Mucosa of gallbladder (tissue), 1 donor: ENCODE results near the gene ST6GALNAC6. TPM values are rescaled to one million over a fixed set of nuclear protein-coding genes. Genes with fewer than 3 reads are reported as not detected.

Experiments used
- DNase-seq: peaks from one replicate; pipeline ENCODE4 v3.0.0-alpha.2; 2020; ENCODE audit warnings: low spot score
- total RNA-seq: library from RNA; stranded (reverse); gene quantifications from one replicate; pipeline ENCODE4 v1.2.1, GENCODE V29; 2021
- donor health status: DM: no; HTN: no; CAD: no.

ST6GALNAC6 gene
- total RNA-seq, 1 donor from 2014 or later = 67.0 TPM

DNA sequence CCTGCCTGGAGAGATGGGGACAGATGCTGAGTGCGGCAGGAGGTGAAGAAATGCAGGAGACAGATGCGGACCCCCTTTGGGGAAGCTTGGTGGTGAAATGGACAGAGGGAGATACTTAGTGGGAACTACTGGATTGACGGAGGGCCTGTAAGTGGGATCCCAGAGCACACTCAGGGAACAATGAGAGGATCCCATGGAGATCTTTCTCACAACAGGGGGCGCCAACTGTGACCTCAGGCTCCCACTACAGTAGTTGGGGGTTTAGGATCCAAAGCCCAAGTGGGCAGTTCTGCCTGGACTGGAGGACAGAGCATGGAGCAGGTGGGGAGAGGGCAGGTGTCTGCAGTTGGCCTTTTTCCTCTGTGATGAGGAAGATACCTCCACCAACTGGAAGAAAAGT lies 34.8 kb upstream of the ST6GALNAC6 start:
- no peak for DNase-seq

DNA sequence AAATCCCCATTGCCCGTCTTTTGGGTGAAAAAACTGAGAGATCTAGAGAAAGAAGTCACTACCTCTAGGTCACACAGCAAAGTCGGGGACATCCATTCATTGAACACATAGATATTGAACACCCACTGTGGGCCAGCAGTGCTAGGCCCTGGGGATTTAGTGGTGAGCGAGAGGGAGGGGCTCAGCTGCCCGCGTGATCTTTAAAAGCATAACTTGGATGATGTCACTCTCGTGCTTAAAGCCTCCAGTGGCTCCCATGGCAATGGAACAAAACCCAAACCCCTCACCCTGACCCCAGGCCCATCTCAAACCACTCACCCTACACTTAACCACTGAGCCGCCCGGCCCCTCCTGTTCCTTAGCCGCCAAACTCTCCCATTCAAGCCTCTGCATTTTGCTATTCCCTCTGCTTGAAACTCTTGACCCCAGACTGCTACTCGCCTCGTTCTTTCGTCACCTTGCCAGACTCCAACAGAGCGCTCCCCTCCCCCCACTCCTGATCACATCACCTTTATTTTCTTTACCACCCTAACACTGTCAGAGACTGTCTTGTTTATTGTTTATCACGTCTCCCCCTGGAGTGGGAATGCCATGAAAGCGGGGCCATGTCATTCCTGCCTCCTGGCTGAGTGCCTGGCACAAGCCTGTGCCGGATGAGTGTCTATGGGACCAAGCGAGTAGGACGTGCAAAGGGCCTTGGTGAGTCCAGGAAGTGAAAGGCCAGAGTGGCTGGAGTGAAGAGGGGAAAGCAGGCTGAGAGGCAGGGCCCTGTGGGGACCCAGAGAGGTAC lies 31.9 kb upstream of the ST6GALNAC6 start:
- no peak for DNase-seq

GRCh38 chr9:127930231-127931091 lies 31.1 kb upstream of the ST6GALNAC6 start, which contains the start of gene PIP5KL1:
PIP5KL1 (minus strand) TSS chr9:127930777; CDS start chr9:127930752, 25 bp downstream.
- peak; percentile 77 for DNase-seq

DNA sequence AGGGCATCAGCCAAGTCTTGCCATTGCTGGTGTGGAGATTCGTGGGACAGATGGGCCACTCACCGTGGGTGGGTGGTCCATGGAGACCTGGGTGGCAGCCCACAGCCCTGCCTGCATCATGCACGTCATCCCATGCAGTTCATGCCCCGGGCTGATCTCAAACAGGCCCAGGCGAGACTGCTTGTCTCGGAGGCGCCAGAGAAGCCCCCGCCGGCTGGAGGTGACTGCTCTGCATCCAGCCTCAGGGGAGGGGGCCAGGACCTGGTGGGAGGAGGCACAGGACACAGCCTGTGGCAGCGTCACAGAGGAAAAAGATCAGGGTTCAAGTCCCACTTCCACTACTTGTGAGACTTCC lies 30.2 kb upstream of the ST6GALNAC6 start:
- DNase-seq = no peak

GRCh38 chr9:127928676-127929624 lies 29.5 kb upstream of the ST6GALNAC6 start:
- no peak for DNase-seq

DNA sequence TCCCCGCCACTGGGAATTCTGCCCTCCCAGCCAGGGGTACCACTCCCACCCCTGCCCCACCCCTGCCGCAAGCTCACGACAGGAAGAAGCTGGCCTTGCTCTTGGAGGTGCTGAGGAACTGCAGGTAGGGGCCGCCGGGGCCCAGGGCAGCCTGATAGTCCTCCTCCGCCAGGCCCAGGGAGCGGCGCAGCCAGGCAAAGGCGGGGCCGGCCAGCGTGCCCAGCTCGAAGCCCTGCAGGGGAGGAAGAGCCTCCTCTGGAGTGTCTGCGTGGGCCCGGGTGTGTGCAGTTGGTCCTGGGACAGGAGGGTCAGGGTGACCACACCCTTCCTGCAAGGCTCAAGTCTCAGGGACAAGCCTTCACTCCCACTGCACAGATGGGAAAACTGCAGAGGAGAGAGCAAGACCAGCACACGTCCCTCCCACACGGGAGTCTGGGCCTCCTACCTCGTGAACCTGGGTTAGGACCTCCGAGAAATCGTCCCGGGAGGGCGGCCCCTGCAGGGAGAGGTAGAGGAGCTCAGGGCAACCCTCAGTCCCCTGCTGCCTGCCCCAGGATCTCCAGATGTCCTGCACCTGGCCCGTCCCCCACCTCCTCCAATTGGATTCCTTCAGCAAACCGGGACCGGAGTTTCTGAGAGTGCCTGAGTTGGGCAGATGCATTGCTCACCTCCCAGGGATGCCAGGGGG lies 28.7 kb upstream of the ST6GALNAC6 start:
- no peak for DNase-seq

DNA sequence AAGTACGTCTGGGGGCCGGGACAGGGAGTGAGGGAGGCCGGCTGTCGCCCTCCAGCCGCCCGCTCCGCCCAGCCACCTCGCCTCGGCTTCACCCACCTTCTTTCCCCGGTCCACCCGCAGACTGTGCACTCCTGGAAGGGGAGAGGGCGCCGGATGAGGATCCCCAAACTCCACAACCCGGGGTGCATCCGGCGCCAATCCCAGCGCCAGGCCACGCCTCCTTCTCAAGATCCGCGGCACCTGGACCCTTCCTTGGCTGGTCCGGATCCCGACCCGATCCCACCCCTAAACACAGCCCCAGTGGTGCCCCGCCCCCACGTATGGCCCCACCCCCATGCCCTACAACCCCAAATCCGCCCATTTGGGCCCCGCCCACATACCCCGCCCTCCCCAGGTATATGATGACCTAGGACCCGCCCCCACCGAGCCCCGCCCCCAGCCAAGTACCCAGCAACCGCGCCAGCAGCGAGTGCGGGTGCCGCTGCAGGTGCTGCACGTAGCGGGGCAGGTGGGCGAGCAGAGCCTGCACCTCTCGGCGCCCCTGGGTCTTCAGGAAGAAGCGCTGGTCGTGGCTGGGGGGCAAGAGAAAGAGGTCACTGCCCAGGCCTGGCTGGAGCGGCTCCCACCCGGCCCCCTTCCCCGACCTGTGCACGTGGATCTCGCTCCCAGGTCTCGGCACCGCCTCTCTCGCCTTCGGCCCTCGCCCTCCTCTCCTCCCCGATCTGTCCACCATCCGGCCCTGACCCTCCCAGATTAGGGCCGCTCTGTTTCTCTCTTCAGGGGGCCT lies 28.0 kb upstream of the ST6GALNAC6 start:
- peak; percentile 64 for DNase-seq

DNA sequence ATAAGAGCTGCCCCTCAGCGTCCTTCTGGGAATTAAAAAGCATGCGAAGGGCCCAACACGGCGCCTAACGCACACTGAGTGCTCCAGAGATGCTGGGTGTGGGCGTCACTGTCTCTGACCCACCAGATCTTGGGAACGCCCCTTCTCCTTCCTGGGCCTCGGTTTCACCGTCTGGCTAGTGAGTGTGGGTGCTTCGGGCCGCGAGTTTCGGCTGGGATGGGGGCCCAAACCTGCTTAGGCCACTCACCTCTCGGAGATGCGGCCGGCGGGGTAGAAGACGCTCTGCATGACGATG lies 27.4 kb upstream of the ST6GALNAC6 start:
- no peak for DNase-seq

DNA sequence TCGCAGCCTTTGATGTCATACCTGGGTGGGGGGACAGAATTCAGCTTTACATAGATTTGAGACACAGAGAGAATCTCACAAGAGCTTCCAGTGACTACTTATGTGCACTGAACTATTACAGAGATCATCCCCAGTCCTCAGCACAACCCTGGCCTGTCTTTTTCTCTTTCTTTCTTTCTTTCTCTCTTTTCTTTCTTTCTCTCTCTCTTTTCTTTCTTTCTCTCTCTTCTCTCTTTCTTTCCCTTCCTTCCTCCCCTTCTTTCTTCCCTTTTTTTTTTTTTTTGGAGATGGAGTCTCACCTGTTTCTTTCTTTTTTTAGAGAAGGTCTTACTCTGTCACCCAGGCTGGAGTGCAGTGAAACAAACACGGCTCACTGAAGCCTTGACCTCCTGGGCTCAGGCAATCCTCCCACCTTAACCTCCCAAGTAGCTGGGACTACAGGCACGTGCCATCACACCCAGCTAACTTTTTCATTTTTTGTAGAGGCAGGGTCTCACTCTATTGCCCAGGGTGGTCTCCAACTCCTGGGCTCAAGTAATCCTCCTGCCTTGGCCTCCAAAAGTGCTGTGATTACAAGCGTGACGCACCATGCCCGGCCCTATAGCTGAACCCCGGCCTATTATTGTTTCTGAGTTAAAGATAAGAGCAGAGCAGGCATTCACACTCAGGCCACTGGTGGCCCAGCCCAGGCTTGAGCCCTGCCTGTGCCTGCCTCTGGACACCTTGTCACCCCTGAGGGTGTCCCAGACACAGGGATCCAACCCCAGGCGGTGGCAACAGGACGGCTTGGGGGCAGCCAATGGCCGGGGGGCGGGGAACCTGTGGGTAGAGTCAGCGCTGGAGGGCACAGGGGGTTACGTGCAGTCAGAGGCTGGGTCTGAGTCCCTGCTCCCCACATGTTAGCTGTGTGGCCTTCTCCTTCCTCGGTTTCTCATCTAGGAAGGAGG lies 26.8 kb upstream of the ST6GALNAC6 start:
- no peak for DNase-seq

GRCh38 chr9:127924736-127925444 lies 25.5 kb upstream of the ST6GALNAC6 start:
- DNase-seq = no peak

GRCh38 chr9:127923771-127924170 lies 24.4 kb upstream of the ST6GALNAC6 start:
- DNase-seq = no peak

- DNase-seq = no peak
These were observed 23.6 kb upstream of the ST6GALNAC6 start for GRCh38 chr9:127923046-127923445.

DNA sequence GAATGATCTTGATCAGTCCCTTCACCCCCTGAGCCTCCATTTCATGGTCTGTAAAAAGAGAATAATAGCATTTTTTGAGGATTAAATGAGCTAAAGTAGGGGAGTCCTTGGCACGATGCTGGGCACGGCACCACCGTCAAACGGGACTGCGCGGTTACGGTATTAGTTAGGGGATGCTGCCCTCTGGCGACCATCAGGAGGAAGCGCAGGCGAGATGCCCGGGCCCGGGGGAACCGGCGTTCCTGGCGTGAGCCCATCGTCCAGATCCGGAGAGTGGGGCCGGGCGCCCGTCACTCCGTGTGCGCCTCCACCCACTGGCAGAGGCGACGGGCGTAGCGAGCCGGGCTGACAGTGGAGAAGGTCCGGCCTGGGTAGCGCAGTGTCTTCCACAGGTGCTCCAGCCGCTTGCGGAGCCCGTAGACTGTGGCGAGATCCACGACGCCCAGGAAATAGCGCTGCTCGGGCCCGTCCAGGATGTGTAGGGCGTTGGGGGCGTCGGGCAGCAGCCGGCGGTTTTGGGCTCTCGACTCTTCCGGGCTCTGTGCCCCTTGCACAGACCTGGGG lies 22.2 kb upstream of the ST6GALNAC6 start:
- peak; percentile 74 for DNase-seq

DNA sequence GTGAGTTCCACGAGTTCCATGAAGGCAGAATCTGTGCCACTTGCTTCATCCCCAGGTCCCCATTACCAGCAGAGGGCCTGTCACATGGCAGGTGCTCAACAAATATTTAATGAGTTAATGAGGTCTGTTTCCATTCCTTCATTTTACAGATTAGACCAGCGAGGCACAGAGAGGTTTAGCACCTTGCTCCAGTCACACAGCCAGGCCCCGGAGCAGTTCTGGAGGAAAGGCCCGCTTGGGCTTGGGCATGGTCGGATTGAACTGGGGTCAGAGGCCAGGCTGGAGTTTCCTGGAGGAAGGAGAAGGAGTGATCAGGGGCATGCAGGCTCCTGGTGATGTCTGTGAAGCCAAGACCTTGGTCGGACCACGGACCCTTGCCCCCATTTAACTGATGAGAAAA lies 21.4 kb upstream of the ST6GALNAC6 start:
- no peak for DNase-seq

- peak; percentile 89 for DNase-seq
These were observed 19.9 kb upstream of the ST6GALNAC6 start for GRCh38 chr9:127919253-127919815.

- no peak for DNase-seq
These were observed 19.0 kb upstream of the ST6GALNAC6 start for GRCh38 chr9:127918183-127919107.

- DNase-seq = no peak
These were observed 18.2 kb upstream of the ST6GALNAC6 start for GRCh38 chr9:127917603-127918002.
